HG03342 (cell line): ENCODE measurements around the gene ZBTB5.
"Not testable (repeated sequence)": the region's sequence is repeated elsewhere in the genome, so short reads cannot be mapped to it uniquely, and the experiment has no call there.

ENCODE experiments used
- ATAC-seq: cut with Tn5 transposase; IDR thresholded peaks from one replicate; pipeline ENCODE4 v1.9.1; 2021; ENCODE audit warnings: mild to moderate bottlenecking, moderate library complexity; ENCODE audit not compliant: unreplicated experiment

The ZBTB5 gene

DNA sequence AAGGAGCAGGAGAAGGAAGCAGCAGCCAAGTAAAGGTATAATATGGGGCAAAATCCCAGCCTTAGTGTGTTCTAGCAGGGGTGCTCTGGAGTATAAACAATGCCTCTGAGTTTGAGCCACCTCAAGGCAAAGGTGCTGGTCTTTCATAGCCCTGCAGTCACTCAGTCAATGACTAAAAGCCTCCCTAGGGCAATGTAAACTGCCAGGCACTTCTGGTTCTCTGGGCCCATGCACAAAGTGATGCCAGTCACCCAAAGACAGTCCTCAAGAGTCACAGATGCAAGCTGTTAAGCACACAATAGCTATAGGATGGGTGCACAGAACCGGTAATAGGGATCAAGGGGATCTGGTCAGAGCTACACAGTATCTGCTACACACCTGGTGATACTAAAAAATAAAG, 12.6 kb downstream of the ZBTB5 start:
- no peak for ATAC-seq

- no peak for ATAC-seq
Measured at GRCh38 chr9:37451628-37452027, 13.6 kb downstream of the ZBTB5 start.

GRCh38 chr9:37449862-37450632, 15.2 kb downstream of the ZBTB5 start:
- ATAC-seq, result no peak

GRCh38 chr9:37447111-37447510, 18.1 kb downstream of the ZBTB5 start:
- ATAC-seq, result no peak

DNA sequence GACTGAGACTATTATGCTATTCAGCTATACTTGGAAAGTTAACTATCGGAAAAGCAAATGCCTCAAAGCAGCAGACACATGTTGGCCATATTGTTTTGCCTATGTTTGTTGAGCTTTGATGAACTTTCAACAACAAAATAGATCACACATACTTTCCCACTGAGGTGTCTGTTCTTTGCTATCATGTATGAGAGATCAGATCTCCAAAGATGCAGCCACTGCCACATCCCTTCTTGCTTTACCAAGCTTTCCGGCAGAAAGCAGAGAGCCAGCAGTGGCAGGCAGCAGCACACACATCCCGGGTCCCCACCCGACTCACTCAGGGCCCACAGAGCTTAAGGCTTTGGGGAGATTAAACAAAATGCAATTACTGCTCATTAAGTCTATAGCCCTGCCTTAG, 18.8 kb downstream of the ZBTB5 start:
- ATAC-seq, result no peak

- ATAC-seq, result no peak
Measured at GRCh38 chr9:37445832-37446231, 19.4 kb downstream of the ZBTB5 start.

DNA sequence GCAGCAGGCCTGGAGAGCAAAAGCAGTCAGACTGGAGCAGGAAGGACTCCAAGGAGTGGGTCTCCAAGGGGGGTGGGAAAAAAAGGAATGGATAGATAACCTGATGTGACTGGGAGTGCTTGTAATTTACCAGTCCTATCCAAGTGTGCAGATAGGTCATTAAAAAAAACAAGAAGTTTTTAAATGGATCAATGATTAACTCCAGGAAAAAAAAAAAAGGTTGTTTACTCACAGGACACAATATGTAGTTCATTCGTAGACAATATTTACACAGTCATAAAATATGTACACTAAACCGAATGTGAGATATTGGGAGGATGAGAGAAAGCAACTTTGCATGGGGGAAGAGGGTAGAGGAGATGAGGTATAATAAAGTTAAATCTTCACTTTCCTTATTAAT, 20.4 kb downstream of the ZBTB5 start:
- ATAC-seq, result no peak

- no peak for ATAC-seq
Measured at GRCh38 chr9:37443566-37443965, 21.7 kb downstream of the ZBTB5 start.

GRCh38 chr9:37442556-37442955, 22.7 kb downstream of the ZBTB5 start:
- ATAC-seq, result no peak

- ATAC-seq, result no peak
Measured at GRCh38 chr9:37441776-37442370, 23.4 kb downstream of the ZBTB5 start.

DNA sequence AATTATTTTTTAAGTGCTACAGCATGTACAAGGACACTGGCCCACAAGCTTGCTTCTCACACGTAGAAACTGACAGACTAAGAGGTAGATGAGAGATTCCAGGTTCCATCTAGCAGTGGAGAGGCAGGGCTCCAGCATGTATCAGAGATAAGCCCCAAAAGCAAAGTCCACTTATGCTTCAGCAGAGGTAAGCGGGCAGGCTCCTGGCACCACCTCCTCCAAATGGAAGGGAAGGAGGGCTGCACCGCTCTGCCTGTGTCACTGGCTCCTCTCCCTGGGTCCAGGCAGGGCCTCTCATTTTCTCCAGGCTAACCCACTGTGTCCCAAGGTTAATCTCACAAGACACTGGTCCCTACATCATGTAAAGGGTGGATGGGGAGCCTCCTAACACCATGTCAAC, 26.9 kb downstream of the ZBTB5 start:
- ATAC-seq, result no peak

DNA sequence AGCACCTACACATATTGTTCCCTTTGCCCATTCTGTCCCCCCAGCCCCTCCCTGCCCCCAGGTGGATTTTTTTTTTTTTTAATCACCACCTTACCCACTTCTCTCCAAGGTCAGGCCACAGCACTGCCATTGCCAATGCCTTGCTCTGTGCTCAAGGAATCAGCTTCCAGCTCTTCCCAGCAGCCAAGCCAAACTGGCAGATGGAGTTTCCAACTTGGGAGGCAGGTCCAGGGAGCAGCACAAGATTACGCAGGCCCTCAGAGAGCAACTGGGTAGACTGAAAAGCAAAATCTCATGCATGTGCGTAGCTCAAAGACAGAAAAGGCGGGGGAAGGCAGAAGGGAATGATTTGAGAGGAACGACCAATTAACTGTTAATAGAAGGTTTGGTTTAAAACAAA, 27.6 kb downstream of the ZBTB5 start:
- no peak for ATAC-seq

GRCh38 chr9:37437010-37437409, 28.2 kb downstream of the ZBTB5 start:
- ATAC-seq, result no peak

DNA sequence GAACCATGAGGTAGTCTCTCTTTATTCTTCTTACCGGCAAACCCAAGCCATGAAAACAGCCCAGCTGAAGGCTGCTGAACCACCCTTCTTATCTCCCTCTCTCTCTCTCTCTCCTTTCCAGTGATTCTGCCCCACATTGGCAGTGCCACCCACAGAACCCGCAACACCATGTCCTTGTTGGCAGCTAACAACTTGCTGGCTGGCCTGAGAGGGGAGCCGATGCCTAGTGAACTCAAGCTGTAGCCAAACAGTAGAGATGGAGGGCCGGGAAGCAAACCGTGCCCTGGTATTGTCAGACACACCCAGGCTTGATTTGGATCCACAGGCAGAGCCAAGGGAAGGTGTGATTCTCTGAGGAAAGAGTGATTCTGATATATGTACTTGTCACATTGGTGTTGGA, 28.7 kb downstream of the ZBTB5 start:
- no peak for ATAC-seq

- ATAC-seq, result no peak
Measured at GRCh38 chr9:37433867-37434371, 31.3 kb downstream of the ZBTB5 start.

GRCh38 chr9:37432020-37432419, 33.2 kb downstream of the ZBTB5 start:
- ATAC-seq, result no peak

GRCh38 chr9:37430841-37431597, 34.2 kb downstream of the ZBTB5 start:
- ATAC-seq, result no peak

- ATAC-seq, result no peak
Measured at GRCh38 chr9:37429441-37430285, 35.6 kb downstream of the ZBTB5 start.

DNA sequence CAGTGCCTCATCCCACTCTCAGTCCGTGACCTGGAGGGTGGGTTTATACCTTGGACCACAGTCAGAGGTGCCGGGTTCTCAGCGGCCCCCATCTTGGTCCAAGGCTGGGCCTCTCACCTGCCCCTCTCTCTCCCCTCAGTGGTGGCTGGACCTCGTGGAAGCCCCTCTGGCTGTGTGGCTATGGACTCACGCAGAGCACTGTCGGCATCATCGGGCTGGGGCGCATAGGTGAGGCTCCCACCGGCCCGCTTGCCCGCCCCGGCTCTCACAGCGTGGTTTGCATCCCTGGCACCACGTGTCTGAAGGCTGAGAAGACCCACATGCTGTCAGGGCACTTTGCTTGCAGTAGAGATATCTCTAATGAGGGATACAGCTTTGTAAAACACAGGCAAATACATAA, 36.9 kb downstream of the ZBTB5 start:
- no peak for ATAC-seq

DNA sequence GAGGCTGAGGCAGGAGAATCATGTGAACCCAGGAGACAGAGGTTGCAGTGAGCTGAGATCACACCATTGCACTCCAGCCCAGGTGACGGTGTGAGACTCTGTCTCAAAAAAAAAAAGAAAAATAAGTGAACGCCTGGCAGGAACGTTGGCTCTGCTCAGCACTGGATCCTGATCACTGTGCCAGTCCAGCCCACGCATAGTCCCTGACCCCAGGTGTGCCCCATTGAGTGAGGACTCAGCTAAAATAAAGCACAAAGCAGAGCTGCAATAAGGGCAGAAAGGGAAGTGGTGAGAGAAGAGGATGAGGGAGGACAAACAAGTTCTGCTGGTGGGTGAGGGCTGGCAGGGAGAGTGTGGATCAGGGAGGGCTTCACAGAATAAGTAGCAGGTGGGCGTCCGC, 38.4 kb downstream of the ZBTB5 start:
- no peak for ATAC-seq

DNA sequence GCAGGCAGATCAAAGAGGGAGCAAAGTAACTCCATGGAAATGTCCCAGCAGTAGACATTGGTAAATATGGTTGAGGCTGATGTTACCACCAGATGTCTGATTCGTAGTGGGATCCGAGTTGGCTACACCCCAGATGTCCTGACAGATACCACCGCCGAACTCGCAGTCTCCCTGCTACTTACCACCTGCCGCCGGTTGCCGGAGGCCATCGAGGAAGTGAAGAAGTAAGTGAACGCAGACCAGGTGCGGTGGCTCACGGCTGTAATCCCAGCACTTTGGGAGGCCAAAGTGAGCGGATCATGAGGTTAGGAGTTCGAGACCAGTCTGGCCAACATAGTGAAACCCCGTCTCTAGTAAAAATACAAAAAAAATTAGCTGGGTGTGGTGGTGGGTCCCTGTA, 38.8 kb downstream of the ZBTB5 start:
- ATAC-seq, result not testable (repeated sequence)
